GM13976 (cell line): ENCODE results near the gene ARPC4.

Source experiments
- DNase-seq: peaks from one replicate; pipeline ENCODE4 v3.0.0; 2012; ENCODE audit warnings: low spot score
- in situ Hi-C: fragments of 300-500 bp; cut with MboI; formaldehyde crosslinking; loops from one replicate; pipeline ENCODE4 v1.12.0; 2022; ENCODE audit warnings: low sequenced_read_pairs, mixed read lengths, inconsistent platforms; ENCODE audit not compliant: unreplicated experiment
- TF ChIP-seq, protein P1 (sequence below): IDR thresholded peaks from 2 replicates; pipeline ENCODE4 v1.5.1; 2012; ENCODE audit warnings: borderline replicate concordance, mild to moderate bottlenecking; ENCODE audit not compliant: insufficient read depth; ENCODE audit errors: extremely low read depth, missing control alignments, control extremely low read depth

Gene ARPC4

GRCh38 chr3:9760779-9761505, 31.9 kb upstream of the ARPC4 start:
- no peak for DNase-seq
- in situ Hi-C loops = no loop called here
- TF ChIP-seq, protein P1, sequence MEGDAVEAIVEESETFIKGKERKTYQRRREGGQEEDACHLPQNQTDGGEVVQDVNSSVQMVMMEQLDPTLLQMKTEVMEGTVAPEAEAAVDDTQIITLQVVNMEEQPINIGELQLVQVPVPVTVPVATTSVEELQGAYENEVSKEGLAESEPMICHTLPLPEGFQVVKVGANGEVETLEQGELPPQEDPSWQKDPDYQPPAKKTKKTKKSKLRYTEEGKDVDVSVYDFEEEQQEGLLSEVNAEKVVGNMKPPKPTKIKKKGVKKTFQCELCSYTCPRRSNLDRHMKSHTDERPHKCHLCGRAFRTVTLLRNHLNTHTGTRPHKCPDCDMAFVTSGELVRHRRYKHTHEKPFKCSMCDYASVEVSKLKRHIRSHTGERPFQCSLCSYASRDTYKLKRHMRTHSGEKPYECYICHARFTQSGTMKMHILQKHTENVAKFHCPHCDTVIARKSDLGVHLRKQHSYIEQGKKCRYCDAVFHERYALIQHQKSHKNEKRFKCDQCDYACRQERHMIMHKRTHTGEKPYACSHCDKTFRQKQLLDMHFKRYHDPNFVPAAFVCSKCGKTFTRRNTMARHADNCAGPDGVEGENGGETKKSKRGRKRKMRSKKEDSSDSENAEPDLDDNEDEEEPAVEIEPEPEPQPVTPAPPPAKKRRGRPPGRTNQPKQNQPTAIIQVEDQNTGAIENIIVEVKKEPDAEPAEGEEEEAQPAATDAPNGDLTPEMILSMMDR = no peak

GRCh38 chr3:9761919-9762318, 31.0 kb upstream of the ARPC4 start:
- DNase-seq = no peak
- in situ Hi-C loops = no loop called here
- TF ChIP-seq, protein P1 = no peak

GRCh38 chr3:9762871-9763270, 30.0 kb upstream of the ARPC4 start:
- in situ Hi-C loops = no loop called here
- TF ChIP-seq, protein P1 = no peak
- DNase-seq = no peak

DNA sequence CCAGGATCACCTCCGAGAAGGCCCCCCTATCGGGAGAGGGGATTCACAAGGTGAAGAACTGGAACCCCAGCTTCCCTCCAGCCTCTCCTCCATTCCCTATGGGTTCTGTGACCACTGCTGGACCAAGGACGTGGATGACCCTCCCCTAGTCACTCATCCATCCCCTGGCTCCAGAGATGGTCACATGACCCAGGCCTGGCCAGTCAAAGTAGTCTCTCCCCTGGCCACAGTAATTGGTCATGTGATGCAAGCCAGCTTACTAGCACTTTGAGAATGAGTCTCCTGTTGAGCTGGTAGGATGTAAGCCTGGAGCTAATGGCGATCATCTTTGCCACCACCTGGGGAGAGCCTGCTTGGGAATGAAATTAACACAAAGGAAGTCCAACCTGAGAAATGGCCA, 27.0 kb upstream of the ARPC4 start:
- TF ChIP-seq, protein P1 = no peak
- in situ Hi-C loops = no loop called here
- no peak for DNase-seq

DNA sequence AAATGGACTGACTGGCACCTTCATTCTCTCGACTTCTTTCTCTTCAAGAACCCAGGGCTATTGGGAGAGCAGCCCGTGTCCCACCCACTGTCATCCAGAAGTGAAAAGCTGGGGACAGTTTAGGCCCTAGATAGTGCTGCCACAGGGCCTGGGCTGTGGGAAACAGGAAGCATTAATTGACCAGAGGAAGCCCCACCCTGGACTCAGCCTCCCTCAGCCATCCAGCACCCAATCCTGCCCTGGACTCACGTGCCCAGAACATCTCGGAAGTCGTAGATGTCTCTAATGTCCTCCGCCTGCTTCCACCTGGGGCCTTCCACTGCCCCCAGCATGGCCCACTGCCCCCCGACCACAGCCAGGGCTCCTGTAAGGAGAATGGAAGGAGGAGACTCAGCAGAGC, 25.5 kb upstream of the ARPC4 start:
- no peak for DNase-seq
- in situ Hi-C loops = no loop called here
- TF ChIP-seq, protein P1 = no peak

GRCh38 chr3:9768141-9768775, 24.6 kb upstream of the ARPC4 start:
- DNase-seq = no peak
- TF ChIP-seq, protein P1 = no peak
- in situ Hi-C loops = no loop called here

DNA sequence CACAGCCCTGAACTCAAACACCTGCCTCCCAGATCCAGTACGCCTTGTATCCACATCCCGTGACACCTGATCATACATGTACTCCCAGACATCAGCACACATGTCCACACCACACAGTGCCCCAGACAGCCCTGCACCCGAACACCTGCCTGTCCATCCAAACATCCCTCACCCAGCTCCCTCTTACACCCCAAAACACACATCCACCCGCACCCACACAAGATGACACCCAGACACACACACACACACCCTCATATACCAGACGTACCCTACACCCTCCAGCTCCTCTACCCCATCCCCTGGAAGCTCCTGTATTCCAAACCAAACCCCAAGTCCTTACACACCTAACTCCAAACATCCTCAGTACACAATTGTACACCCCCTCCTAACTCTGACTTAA, 23.9 kb upstream of the ARPC4 start:
- TF ChIP-seq, protein P1 = no peak
- DNase-seq = no peak
- in situ Hi-C loops = no loop called here
